HG02763 (cell line): Measurements from ENCODE around the gene ALK.

Source experiments
- ATAC-seq: cut with Tn5 transposase; IDR thresholded peaks from one replicate; pipeline ENCODE4 v1.9.1; 2021; ENCODE audit warnings: mild to moderate bottlenecking, moderate library complexity; ENCODE audit not compliant: unreplicated experiment

ALK gene

GRCh38 chr2:29463181-29463900 lies 458.0 kb downstream of the ALK start:
- no peak for ATAC-seq

- ATAC-seq: no peak
These were observed 459.1 kb downstream of the ALK start for GRCh38 chr2:29462293-29462692.

- ATAC-seq: no peak
These were observed 461.2 kb downstream of the ALK start for GRCh38 chr2:29460190-29460589.

- no peak for ATAC-seq
These were observed 461.8 kb downstream of the ALK start for GRCh38 chr2:29459445-29460179.

- ATAC-seq: no peak
These were observed 465.0 kb downstream of the ALK start for GRCh38 chr2:29456429-29456828.

GRCh38 chr2:29455200-29455860 lies 466.1 kb downstream of the ALK start:
- no peak for ATAC-seq

GRCh38 chr2:29452036-29452435 lies 469.4 kb downstream of the ALK start:
- ATAC-seq: no peak

- no peak for ATAC-seq
These were observed 470.7 kb downstream of the ALK start for GRCh38 chr2:29450596-29451222.

GRCh38 chr2:29449499-29449898 lies 471.9 kb downstream of the ALK start:
- no peak for ATAC-seq

GRCh38 chr2:29448096-29448688 lies 473.2 kb downstream of the ALK start:
- no peak for ATAC-seq

- no peak for ATAC-seq
These were observed 473.9 kb downstream of the ALK start for GRCh38 chr2:29447513-29447912.

- ATAC-seq: no peak
These were observed 474.5 kb downstream of the ALK start for GRCh38 chr2:29446847-29447246.

GRCh38 chr2:29444150-29444549 lies 477.2 kb downstream of the ALK start:
- ATAC-seq: no peak

- ATAC-seq: no peak
These were observed 477.8 kb downstream of the ALK start for GRCh38 chr2:29443627-29444026.

GRCh38 chr2:29443151-29443550 lies 478.2 kb downstream of the ALK start:
- no peak for ATAC-seq

- ATAC-seq: no peak
These were observed 480.3 kb downstream of the ALK start for GRCh38 chr2:29440921-29441623.

- no peak for ATAC-seq
These were observed 487.5 kb downstream of the ALK start for GRCh38 chr2:29433920-29434319.

GRCh38 chr2:29433128-29433527 lies 488.3 kb downstream of the ALK start:
- ATAC-seq: no peak

GRCh38 chr2:29431485-29431884 lies 489.9 kb downstream of the ALK start:
- ATAC-seq: no peak

- ATAC-seq: no peak
These were observed 490.8 kb downstream of the ALK start for GRCh38 chr2:29430382-29431112.
